HG03469 (cell line): Measurements from ENCODE around the gene CA4.
"Not testable (repeated sequence)": the region's sequence is repeated elsewhere in the genome, so short reads cannot be mapped to it uniquely, and the experiment has no call there.

Experiments
- ATAC-seq: cut with Tn5 transposase; IDR thresholded peaks from one replicate; pipeline ENCODE4 v1.9.1; 2021; ENCODE audit warnings: mild to moderate bottlenecking, moderate library complexity, moderate number of reproducible peaks; ENCODE audit not compliant: unreplicated experiment

Gene CA4

GRCh38 chr17:60171753-60172079, 21.9 kb downstream of the CA4 start:
- ATAC-seq = no peak

- ATAC-seq = no peak
These were observed 23.6 kb downstream of the CA4 start for GRCh38 chr17:60173304-60173819.

- no peak for ATAC-seq
These were observed 24.3 kb downstream of the CA4 start for GRCh38 chr17:60174035-60174434.

GRCh38 chr17:60174767-60175166, 25.0 kb downstream of the CA4 start:
- not testable (repeated sequence) for ATAC-seq

GRCh38 chr17:60176763-60177162, 27.0 kb downstream of the CA4 start:
- ATAC-seq = not testable (repeated sequence)

- ATAC-seq = not testable (repeated sequence)
These were observed 28.4 kb downstream of the CA4 start for GRCh38 chr17:60178180-60178579.

GRCh38 chr17:60180380-60180779, 30.6 kb downstream of the CA4 start:
- not testable (repeated sequence) for ATAC-seq

GRCh38 chr17:60186372-60186771, 36.6 kb downstream of the CA4 start:
- not testable (repeated sequence) for ATAC-seq

- not testable (repeated sequence) for ATAC-seq
These were observed 37.3 kb downstream of the CA4 start for GRCh38 chr17:60186846-60187745.

GRCh38 chr17:60188759-60189158, 39.0 kb downstream of the CA4 start:
- no peak for ATAC-seq

- not testable (repeated sequence) for ATAC-seq
These were observed 40.3 kb downstream of the CA4 start for GRCh38 chr17:60190032-60190431.

GRCh38 chr17:60193032-60193431, 43.3 kb downstream of the CA4 start:
- not testable (repeated sequence) for ATAC-seq

- no peak for ATAC-seq
These were observed 43.7 kb downstream of the CA4 start for GRCh38 chr17:60193482-60193881.

GRCh38 chr17:60194141-60194540, 44.4 kb downstream of the CA4 start:
- not testable (repeated sequence) for ATAC-seq

GRCh38 chr17:60198630-60199029, 48.9 kb downstream of the CA4 start:
- ATAC-seq = not testable (repeated sequence)

GRCh38 chr17:60205782-60206181, 56.0 kb downstream of the CA4 start:
- not testable (repeated sequence) for ATAC-seq

- not testable (repeated sequence) for ATAC-seq
These were observed 58.5 kb downstream of the CA4 start for GRCh38 chr17:60208302-60208701.
